DOHH2 (cell line): ENCODE data around the gene JOSD2.

Experiments used
- H3F3A ChIP-seq: fragments of 200-600 bp; sonication (generic), shearing (Covaris generic); 2 replicates; pipeline ENCODE4 v1.6.0; 2016; ENCODE audit warnings: antibody characterized with exemption, mild to moderate bottlenecking; ENCODE audit not compliant: control insufficient read depth, insufficient read depth
- H3K27ac ChIP-seq: fragments of 200-600 bp; sonication (generic); 2 replicates; pipeline ENCODE4 v1.5.1; 2014; ENCODE audit warnings: low read depth, mild to moderate bottlenecking, low read length, moderate library complexity
- H3K27me3 ChIP-seq: fragments of 200-600 bp; sonication (generic); 2 replicates; pipeline ENCODE4 v1.6.1; 2014; ENCODE audit warnings: mild to moderate bottlenecking, low read length, mixed read lengths; ENCODE audit not compliant: control insufficient read depth
- H3K36me3 ChIP-seq: fragments of 200-600 bp; sonication (generic); 2 replicates; pipeline ENCODE4 v1.6.1; 2014; ENCODE audit warnings: mild to moderate bottlenecking, low read length, moderate library complexity, mixed read lengths; ENCODE audit not compliant: control insufficient read depth
- H3K4me1 ChIP-seq: fragments of 200-600 bp; sonication (generic); 2 replicates; pipeline ENCODE4 v1.6.1; 2014; ENCODE audit warnings: mild to moderate bottlenecking, low read length, mixed read lengths; ENCODE audit not compliant: control insufficient read depth
- H3K4me2 ChIP-seq: fragments of 200-600 bp; sonication (generic); 2 replicates; pipeline ENCODE4 v1.6.0; 2014; ENCODE audit warnings: mild to moderate bottlenecking, low read length, moderate library complexity
- H3K4me3 ChIP-seq: fragments of 200-600 bp; sonication (generic); 2 replicates; pipeline ENCODE4 v1.5.1; 2014; ENCODE audit warnings: mild to moderate bottlenecking, low read length, mixed read lengths
- H3K79me2 ChIP-seq: fragments of 200-600 bp; sonication (generic); 2 replicates; pipeline ENCODE4 v1.6.1; 2014; ENCODE audit warnings: mild to moderate bottlenecking, low read length, mixed read lengths; ENCODE audit not compliant: control insufficient read depth
- H3K9me2 ChIP-seq: fragments of 200-600 bp; sonication (generic); replicated peaks from 2 replicates; pipeline ENCODE4 v1.6.1; 2014; ENCODE audit warnings: mild to moderate bottlenecking, low read length, mixed read lengths; ENCODE audit not compliant: control insufficient read depth
- H3K9me3 ChIP-seq: fragments of 200-600 bp; sonication (generic); 2 replicates; pipeline ENCODE4 v1.6.1; 2014; ENCODE audit warnings: antibody characterized with exemption, low read length, mixed read lengths; ENCODE audit not compliant: control insufficient read depth, insufficient read depth
- H4K20me1 ChIP-seq: fragments of 200-600 bp; sonication (generic); 2 replicates; pipeline ENCODE4 v1.6.0; 2014; ENCODE audit warnings: low read depth, mild to moderate bottlenecking, antibody characterized with exemption, low read length, moderate library complexity; ENCODE audit not compliant: control insufficient read depth, insufficient read depth
- EZH2phosphoT487 ChIP-seq: fragments of 200-600 bp; sonication (generic); IDR thresholded peaks from 2 replicates; pipeline ENCODE4 v1.6.1; 2017; ENCODE audit warnings: borderline replicate concordance, mild to moderate bottlenecking, antibody characterized with exemption, low read length, moderate library complexity, mixed read lengths
- TF ChIP-seq, protein P1 (sequence below): fragments of 200-600 bp; sonication (generic); IDR thresholded peaks from one replicate; pipeline ENCODE4 v1.5.1; 2014; ENCODE audit warnings: antibody characterized with exemption, mild to moderate bottlenecking, low read depth, low read length; ENCODE audit not compliant: poor library complexity, severe bottlenecking

Gene JOSD2

DNA sequence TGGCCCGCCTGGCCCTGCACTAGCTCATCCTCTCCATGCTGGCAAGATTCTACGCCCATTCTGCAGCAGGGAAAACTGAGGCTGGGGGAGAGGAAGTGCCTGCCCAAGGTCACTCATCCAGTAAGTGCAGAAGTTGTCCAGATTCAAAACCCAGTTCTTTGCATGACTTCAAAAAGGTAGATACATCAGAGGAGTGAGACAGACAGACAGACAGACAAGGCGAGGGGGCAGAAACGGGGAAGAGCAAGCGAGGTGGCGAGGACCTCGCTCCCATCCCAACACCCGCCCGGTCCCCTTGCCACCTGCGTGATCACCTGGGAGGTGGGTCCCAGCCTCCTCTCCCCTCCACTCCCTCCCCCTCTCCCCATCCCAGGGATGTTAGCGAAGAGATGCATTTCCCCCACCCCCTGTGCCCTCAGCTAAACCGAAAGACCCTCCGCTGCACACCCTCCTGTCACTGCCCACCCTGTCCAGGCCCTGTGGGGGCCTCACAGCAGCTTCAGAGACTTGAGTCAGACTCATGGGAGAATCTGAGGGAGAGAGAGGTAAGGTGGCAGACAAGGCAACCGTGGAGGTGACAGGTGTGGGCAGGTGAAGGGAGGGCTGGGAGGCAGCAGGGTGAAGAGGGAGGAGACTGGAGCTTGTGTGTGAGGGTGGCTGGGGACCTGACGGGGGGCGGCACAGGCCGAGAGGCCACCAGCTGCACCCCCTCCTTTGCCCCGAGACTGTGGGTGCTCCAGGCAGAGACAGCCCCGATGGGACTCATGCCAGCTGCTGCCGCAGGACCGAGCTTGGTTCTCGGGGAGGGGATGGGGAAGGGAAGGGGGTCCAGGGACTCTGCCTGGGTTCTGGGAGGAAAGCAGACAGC, 38.3 kb upstream of the JOSD2 start:
- H3K4me2 ChIP-seq = no peak overlapping the region

DNA sequence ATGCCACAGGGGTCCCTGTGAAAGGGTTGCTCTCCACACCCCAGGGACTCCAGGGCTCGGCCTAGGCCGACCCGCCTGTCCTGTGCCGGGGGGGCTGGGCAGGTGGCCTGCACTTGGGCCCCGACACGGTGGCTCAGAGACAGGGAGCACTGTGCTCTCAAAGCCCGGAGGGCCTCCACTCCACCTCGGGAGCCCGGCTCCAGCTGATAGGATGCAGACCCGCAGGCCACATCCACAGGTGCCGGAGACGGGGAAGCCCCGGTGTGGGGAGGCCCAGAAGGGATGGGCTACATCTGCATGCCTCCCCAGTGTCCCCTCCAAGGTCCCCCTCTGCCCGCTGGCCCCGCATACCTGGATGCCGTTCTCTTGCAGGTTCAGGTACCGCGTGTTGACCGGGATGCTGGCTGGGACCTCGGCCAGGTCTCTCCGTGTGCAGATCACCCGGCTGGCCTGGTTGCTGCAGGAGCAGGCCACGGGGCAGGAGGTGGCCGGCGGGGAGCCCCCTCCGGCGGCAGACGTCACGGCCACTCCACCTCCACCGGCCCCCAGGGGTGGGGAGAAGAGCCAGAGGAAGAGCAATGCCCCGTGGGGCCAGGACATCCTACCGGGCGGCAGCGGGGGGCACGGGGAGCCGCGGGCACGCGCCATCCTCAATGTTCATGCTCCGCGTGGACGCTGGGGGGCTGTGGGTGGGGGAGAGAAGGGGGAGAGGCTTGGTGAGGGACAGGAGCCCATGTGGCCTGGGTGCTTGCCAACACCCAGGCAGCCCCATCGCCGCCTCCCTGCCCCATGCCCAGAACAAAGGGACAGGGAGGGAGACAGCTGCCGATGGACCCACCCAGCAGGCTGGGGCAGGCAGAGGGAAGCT, 37.4 kb upstream of the JOSD2 start:
- H3F3A ChIP-seq = no peaks in the 10 kb centered on the region
- no peaks in the 10 kb centered on the region for H3K9me2 ChIP-seq
- H3K4me3 ChIP-seq = no peak overlapping the region
- H3K36me3 ChIP-seq = no peaks in the 10 kb centered on the region
- no peaks in the 10 kb centered on the region for H3K27me3 ChIP-seq
- H3K4me2 ChIP-seq = no peak overlapping the region
- TF ChIP-seq, protein P1, sequence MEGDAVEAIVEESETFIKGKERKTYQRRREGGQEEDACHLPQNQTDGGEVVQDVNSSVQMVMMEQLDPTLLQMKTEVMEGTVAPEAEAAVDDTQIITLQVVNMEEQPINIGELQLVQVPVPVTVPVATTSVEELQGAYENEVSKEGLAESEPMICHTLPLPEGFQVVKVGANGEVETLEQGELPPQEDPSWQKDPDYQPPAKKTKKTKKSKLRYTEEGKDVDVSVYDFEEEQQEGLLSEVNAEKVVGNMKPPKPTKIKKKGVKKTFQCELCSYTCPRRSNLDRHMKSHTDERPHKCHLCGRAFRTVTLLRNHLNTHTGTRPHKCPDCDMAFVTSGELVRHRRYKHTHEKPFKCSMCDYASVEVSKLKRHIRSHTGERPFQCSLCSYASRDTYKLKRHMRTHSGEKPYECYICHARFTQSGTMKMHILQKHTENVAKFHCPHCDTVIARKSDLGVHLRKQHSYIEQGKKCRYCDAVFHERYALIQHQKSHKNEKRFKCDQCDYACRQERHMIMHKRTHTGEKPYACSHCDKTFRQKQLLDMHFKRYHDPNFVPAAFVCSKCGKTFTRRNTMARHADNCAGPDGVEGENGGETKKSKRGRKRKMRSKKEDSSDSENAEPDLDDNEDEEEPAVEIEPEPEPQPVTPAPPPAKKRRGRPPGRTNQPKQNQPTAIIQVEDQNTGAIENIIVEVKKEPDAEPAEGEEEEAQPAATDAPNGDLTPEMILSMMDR = no peak
- no peaks in the 10 kb centered on the region for H4K20me1 ChIP-seq
- no peaks in the 10 kb centered on the region for H3K79me2 ChIP-seq
- no peak overlapping the region for H3K27ac ChIP-seq
- H3K4me1 ChIP-seq = no peaks in the 10 kb centered on the region
- H3K9me3 ChIP-seq = no peaks in the 10 kb centered on the region

More for the DNA sequence above, 38.3 kb upstream of the JOSD2 start:
- Histone ChIP-seq H3F3A (no peaks in the 10 kb centered on the region), H3K36me3 (no peaks in the 10 kb centered on the region), H3K9me3 (no peaks in the 10 kb centered on the region), H3K9me2 (no peaks in the 10 kb centered on the region), H3K4me1 (no peaks in the 10 kb centered on the region), H3K4me3 (no peak overlapping the region), H4K20me1 (no peaks in the 10 kb centered on the region), H3K79me2 (no peaks in the 10 kb centered on the region), H3K27me3 (no peaks in the 10 kb centered on the region), H3K27ac (no peak overlapping the region)
- TF ChIP-seq, protein P1 = no peak
- TF ChIP-seq EZH2phosphoT487 = no peak

DNA sequence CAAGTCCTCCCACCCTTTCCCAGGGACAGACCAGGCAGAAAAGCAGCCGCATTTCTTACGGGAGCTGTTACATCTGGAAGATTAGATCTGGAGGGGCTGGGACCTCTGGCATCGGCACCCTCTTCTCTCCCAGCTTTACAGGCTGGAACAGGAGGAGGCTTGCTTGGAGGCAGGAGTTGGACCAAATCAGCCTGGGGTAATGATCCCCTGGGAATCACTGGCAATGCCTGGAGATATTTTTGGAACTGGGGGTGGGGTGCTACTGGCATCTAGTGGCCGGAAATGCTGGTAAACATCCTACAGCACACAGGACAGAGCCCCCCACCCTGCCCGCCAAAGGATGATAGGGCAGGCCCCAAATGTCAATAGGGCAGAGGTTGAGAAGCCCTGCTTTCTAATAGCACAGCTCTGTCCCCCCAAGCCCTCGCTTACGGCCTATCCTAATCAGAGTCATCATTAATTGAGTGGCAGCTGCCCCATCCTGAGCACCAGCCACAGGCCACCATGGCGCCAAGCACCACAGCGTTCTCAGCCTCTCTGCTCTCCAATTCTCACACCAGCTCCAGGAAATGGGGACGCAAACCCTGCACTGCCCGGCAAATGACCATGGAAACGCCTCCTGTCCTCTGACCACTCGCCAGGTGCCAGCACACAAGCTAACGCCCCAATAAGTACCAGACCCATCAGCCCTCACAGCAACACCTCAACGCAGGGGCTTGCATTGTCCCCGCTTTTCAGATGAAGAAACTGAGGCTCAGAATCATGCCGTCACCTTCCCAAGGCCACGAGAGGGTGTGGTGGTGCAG, 36.6 kb upstream of the JOSD2 start:
- no peaks in the 10 kb centered on the region for H3K27me3 ChIP-seq
- no peak for TF ChIP-seq EZH2phosphoT487
- TF ChIP-seq, protein P1 = no peak
- no peaks in the 10 kb centered on the region for H3K9me2 ChIP-seq
- H3K4me2 ChIP-seq = no peak overlapping the region
- H3K36me3 ChIP-seq = no peaks in the 10 kb centered on the region
- H3K4me1 ChIP-seq = no peaks in the 10 kb centered on the region
- no peak overlapping the region for H3K4me3 ChIP-seq
- H3K27ac ChIP-seq = no peak overlapping the region
- H3F3A ChIP-seq = no peaks in the 10 kb centered on the region
- H3K9me3 ChIP-seq = no peaks in the 10 kb centered on the region
- H3K79me2 ChIP-seq = no peaks in the 10 kb centered on the region
- no peaks in the 10 kb centered on the region for H4K20me1 ChIP-seq
